Measurements from ENCODE around the gene ZNF516.
A peak's percentile ranks its signal among the peaks of the same experiment; 100 is the strongest.

Gene ZNF516

DNA sequence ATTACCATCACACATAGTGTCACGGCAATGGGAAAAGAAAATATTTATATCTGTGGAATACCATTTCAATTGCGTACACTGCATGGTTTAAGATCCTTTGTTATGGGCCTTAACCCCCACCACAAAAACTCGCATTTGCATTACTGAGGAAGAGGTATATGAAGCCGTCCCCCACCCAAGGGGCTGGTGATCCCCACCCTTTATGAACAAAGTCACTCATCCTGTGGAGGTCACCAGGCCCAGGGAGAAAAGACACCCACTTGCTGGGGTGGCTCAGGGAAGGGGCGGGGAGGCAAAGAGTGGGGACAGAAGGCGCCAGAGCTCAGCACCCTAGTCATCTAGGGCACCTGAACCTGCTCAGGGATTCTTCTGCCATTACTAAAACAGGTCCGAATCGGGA lies 133.8 kb downstream of the ZNF516 start:
- DNase-seq (ENCODE audit: low read depth) = no peak

DNA sequence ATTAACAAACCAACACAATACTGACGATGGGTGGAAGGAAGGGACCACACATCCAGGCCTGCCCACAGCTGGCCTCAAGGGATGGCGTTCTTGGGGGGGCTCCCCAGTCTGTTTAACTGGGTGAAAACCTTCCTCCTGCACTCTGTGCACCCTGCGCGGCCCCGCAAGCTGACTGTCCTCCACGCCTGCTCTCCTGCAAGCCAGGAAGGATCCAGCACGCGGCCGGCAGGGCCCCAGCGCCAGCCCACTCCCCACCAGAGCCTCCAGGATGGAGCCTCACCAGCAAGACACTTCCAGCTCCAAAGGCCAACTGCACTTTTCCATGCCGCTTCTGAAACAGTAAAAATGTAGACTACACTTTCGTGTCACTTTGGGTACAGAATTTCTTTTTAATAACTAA lies 135.1 kb downstream of the ZNF516 start:
- no peak for DNase-seq (ENCODE audit: low read depth)

DNA sequence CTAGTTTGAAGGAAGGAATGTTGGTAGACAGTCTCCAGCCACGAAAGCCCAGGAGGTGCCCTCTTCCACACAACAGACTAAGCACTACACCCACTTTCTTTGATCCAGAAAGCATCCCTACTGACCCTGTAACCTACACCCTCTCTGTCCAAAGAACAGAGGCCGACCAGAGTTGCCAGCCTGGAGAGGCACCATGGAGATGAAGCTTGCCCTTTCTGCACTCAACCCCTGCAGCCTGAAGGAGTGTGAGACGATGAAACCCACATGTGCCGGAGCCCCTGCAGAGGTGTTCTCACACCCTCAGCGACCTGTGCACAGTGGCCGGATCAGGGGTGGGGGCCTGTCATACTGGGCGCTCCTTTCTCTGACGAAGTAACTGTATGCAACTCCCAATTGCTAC lies 136.3 kb downstream of the ZNF516 start:
- no peak for DNase-seq (ENCODE audit: low read depth)

DNA sequence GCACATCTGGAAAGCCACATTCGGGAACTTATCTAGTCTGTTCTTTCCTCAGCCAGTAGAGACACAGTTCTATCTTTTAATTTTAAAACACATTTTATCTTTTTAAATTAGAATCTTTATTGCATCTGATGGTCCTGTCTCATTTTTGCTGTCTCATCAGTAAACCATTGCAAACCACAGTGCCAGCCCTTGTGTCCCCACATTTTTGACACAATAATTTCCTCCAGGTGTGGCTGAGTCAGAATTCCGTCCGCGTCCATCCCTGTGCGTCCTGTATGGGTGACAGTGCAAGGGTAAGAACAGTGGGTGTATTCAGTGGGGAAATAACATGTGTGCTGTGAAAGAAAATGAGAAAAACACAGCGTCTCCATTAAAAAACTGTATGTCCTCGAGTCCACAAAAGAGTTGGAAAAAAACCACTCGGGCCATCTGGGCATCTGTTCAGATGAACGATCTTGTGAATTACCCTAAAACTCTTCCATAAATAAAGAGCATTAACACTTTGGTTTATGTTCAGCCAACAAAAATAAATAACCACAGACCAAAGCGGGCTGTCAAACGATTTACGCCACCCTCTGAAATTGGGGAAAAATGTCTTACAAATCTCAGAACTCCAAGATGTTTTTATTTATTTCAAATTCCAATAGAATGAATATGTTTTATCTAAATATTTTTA lies 137.3 kb downstream of the ZNF516 start:
- no peak for DNase-seq (ENCODE audit: low read depth)

DNA sequence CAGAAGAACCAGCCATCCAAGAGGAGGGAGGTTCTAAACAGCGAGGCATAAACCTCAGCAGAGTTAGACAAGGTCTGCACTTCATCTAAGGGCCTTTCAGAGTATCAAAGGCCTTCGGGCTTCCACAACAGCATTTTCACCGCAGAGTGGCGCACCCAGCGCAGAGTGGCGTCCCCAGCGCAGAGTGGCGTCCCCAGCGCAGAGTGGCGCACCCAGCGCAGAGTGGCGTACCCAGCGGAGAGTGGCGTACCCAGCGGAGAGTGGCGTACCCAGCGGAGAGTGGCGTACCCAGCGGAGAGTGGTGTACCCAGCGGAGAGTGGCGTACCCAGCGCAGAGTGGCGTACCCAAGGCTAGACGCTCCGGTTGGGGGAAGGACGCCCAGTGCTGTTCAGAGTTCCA lies 137.9 kb downstream of the ZNF516 start:
- DNase-seq (ENCODE audit: low read depth) = no peak

DNA sequence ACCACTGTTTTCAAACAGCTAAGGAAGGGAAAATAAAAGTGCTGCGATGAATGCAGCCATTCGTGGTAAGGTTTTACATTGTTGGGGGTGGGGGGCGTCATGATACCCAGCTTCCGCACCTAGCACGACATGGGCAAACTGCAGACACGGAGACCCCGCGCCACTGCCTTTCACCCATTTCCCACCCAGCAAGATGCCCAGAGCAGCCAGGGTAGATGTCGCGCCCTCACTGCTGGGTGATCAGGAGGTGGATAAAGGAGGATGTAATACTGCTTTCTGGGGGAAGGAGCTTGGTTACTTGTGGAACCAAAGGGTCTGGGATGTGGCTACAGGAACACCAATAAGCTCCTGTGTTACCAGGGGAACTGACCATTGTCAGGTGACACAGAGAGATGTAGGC lies 138.4 kb downstream of the ZNF516 start:
- no peak for DNase-seq (ENCODE audit: low read depth)

DNA sequence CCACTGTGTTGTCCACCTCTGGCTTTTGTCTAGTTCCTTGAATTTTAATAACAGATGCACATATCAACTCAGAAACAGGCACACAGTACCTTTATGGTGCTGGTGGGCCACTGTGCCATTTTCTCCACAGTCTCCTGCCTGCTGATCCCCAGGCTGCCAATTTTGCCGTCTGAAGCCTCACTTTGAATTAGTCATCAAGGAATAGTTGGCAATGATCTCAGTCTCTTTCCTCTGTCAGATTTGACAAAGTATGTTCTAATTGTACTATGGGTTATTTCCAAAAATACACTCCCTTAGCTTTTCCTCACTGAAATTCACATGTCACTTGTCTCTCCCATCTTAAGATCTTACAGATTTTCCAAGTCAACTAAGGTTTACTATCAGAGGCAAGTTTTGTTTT lies 140.7 kb downstream of the ZNF516 start:
- no peak for DNase-seq (ENCODE audit: low read depth)

DNA sequence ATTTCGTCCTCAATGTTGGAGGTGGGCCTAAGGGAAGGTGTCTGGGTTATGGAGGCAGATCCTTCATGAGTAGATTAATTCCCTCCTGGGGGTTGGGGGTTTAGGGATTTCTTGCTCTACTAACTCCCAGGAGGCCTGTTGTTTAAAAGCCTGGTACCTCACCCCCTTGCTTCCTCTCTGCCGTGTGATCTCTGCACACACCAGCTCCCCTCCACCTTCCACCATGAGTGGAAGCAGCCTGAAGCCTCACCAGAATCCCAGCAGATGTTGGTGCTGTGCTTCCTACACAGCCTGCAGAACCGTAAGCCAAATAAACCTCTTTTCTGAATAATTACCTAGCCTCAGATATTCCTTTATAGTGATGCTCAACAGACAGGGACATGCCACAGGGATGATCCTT lies 141.5 kb downstream of the ZNF516 start:
- no peak for DNase-seq (ENCODE audit: low read depth)

DNA sequence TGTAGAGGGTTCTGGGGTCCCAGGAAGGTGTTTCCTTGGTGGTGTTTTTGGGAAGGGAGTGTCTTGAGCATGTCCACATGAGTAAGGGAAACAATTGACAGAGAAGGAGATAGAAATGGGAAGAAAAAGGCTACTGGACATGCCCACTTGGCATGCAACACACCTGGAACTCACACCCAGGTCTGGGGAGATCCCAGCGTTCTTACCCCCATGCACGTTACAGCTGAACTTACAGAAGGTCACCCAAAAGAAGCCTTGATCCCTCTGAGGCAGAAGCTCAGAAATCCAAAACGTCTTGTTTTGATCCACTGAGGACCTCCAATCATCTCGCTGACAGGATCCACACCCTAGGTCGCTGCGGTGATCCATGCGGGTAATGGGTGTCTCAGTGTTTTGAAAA lies 142.0 kb downstream of the ZNF516 start:
- no peak for DNase-seq (ENCODE audit: low read depth)

DNA sequence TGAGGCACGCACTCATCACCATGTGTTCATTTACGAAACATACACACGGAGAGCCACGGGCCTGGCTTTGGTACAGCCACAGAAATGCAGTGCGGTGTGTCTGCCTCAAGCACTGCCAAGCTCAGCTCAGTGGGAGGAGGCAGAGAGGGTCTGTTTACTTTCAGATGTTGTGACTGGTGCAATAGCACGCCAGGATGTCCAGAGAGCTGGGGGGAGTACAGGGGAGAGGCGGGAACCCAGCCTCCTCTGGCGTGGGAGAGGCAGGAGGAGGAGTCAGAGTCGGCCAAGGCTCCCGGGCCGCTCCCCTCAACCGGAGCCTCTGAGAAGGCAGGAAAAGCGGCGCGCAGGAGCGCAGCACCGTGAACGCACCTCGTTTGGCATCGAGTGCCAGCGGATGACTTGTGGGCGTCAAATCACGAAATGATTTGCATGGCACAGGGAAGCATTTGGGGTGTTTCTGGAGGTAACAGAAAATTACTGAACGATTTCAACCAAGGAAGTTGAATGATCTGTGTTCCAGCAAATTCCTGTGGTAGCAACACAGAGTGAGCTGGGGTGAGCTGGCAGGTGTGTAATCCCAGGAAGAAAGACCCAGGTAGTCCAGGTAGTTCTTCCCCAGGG lies 143.0 kb downstream of the ZNF516 start:
- peak; percentile 60 for DNase-seq (ENCODE audit: low read depth)

DNA sequence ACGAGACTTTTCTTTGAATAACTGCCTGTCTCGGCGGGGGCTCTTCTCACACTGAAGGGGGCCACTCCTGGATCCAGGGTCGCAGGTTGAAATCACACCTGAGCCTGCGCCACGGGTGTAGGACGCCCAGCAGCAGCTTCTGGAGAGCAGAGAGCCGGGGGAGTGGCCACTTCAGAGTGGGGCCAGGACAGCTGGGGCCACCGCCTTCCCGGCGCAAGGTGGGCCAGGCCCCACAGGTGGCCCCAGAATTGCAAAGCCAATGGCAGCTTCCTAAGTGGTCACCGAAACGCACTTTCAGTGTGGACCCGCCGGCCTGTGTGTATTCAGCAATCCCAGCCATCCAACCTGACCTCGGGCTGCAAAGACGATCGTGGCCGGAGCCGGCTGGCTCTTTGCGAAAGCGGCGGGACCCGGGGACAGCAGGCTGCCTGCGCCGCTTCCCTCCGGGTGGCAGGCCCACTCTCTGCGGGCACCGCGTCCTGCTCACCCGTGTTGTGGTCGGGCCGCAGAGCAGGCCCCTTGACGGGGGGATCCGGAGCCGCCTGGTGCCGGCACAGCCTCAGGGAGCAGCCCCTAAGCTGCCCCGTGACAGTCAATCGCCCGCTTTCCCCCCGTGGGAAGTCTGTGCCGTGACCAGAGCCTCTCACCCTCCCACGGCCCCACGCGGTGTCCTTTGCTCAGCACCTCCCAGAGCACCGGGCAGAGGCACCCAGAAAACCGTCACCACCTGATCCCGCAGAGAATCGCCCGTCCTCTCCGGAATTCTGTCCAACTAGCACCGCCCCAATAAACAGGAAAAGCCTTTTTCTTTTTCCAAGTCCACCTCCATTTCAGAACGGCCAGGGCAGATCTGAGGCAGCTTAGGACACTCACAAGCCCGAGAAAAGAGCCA lies 144.7 kb downstream of the ZNF516 start:
- DNase-seq (ENCODE audit: low read depth) = no peak

DNA sequence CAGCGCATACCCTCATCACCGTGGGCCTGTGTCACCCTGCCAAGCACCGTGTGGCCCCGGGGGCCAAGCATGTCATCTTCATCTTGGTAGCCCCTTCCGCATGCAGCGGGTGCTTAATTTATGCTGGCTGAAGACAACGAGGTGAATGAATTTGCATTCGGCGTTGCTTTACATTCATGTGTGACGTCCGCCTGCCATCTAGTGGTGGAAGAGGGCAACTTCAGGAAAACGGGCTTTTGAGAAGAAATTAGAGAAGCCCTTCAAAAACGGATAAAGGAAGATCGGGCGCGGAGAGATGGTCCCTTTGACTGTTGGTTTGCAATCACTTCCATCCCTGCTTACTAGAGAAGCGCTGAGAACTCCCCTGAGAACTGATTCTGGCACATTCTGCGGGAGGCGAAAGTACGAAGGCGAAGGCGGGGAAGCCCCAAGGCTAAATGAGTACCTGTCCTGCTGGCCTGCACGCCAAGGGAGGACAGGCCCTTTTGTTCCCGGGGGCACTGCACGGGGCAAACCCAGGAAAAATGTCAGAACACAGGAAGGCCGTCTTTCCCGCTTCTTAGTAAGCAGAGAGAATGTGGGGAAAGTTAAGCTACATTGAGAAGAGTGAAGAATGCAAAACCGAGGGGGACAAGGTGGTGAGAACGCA lies 145.9 kb downstream of the ZNF516 start:
- peak; percentile 55 for DNase-seq (ENCODE audit: low read depth)

DNA sequence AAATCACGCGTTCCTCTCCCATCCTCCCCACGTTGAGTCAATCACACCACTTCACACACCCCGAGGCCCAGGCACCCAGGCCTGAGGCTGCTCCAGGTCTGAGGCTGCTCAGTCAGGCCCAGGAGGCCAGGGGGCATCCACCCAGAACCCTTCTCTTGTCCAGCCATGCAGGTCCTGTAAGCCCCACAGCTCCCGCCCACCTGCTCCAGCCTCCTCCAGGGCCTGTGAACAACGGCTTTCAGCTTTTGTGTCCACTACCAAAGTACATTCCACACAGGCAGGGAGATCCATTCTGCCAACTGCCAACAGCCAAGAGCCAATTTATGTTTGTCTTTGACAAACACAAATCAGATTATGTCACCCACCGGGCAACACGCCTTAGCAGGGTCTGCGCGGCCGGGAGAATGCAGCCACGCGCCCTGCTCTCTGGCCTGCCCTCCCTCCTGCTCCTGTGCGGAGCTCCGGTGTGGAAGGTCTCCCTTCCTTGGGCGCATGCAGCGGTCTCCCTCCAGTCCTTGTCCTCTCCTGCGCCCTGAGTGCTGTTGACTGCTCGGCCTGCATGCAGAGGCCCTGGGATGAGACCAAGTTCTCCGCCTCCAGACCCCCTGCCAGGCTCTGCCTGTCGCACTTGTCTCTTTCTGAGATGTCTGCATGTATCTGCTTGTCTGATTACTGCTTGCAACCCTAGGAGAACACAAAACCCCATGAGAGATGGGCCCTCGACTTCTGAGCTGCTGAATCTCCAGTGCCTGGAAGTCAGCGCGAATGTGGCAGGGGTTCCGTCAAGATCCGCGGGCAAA lies 146.6 kb downstream of the ZNF516 start:
- no peak for DNase-seq (ENCODE audit: low read depth)

DNA sequence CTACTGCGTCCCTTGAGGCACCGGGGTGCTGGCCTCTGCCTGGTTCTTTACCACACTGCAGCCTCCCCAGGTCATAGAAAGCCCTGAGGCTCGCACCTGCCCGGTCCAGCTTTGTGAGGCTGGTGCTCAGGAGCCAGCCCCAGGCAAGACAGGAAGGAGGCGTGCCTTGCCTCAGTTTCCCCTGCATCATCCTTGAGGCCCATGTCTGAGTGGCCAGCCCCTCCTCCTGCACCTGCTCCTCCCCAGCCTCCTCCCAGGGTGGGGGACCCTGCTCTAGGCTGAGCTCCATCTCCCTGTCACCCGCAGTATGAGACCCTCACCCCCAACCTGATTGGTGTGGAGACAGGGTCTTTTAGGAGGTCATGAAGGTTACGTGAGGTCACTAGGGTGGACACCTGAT lies 147.7 kb downstream of the ZNF516 start:
- no peak for DNase-seq (ENCODE audit: low read depth)

DNA sequence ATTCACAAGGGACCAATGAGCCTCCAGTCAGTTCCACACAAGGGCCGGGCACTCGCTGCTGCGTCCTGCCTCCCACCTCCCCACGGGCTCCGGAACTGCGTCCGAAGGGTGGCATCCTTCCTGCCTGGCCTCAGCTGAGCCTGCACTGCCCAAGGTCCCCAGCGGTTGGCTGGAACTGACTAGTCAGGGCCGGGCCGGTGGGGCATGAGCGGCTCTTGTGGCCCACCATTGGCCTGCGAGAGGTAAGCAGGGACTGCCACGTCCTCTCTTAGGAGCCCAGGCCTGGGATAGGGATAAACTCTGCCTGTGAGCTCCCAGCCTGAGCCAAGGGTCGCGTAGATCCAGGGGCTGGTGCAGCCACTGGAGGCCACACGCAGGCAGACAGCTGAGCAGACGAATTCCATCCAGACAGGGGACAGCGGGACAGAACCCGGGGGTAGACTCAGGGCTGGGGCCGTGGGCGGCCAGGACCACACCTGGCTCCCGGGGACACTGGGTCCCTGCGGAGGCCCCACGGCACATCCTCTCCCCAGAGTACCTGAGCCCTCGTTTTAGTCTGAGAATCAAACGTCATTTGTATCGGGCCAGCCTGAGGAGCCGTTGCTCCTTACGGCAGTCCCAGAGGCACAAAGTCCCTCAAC lies 148.4 kb downstream of the ZNF516 start:
- no peak for DNase-seq (ENCODE audit: low read depth)

DNA sequence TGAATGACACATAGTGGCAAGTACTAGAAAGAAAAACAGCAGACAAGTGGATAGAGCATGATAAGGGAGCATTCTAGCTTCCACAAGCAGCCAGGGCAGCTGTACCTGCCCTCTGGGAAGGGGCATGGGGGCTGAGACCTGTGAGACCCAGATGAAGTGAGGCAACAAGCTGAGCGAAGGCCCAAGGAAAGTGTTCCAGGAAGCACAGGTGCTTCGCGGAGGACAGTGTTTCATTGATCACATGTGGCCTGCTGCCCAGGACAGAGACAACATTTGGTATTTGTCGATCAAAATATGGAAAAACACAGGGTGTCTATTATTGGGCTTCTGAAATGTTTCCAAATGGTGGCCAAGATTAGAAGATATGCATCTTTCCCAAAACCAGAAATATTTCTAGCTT lies 149.1 kb downstream of the ZNF516 start:
- DNase-seq (ENCODE audit: low read depth) = no peak

DNA sequence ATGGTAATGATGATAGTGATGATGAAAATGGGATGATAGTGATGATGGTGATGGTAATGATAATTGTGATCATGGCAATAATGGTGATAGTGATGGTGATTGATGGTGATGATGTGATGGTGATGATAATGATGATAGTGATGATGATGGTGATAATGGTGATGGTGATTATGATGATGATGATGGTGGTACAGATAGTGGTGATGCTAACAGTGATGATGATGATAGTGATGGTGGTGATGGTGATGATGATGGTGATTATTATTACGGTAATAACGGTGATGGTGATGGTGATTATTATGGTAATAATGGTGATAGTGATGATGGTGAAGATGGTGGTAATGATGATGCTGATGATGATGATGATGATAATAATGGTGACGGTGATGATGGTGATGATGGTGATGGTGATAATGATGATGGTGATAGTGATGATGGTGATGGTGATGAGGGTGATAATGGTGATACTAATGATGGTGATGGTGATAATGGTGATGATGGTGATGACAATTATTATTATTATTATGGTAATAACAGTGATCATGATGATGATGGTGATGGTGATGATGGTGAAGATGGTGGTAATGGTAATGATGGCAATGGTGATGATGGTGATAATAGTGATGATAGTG lies 151.0 kb downstream of the ZNF516 start:
- no peak for DNase-seq (ENCODE audit: low read depth)

DNA sequence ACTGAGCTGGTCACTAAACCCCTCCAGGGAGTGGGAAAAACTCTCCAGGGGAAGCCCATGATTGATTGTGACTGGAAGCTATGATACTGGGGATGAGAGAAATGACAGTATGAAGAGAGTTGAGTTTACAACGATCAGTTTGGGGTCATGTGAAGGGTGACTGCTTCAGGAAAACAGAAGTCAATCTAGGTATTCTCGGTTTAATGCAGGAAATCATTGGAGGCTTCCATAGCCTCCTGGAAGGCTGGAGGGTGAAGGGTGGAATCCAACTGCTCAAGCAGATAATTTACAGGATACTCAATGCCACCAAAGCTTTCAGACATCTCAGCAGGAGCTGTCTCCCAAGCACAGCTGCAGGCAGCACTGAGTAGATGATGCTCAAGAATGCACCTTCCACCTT lies 154.6 kb downstream of the ZNF516 start:
- no peak for DNase-seq (ENCODE audit: low read depth)

DNA sequence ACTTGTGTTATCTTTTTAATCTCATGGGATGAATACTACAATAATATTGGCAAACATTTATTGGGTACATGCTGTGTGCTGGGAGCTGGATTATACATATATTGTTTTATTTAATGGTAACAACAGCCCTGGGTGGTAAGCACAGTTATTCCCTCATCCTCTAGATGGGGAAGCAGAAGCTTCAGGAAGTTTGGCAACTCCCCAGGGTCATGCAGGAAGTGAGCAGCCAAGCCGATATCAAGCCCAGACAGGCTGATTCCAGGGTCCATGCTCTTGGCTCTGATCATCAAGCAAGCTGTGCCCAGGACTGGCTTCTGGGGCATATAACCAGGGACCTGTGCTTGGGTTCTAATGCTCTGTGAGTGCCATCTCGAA lies 155.8 kb downstream of the ZNF516 start:
- no peak for DNase-seq (ENCODE audit: low read depth)

DNA sequence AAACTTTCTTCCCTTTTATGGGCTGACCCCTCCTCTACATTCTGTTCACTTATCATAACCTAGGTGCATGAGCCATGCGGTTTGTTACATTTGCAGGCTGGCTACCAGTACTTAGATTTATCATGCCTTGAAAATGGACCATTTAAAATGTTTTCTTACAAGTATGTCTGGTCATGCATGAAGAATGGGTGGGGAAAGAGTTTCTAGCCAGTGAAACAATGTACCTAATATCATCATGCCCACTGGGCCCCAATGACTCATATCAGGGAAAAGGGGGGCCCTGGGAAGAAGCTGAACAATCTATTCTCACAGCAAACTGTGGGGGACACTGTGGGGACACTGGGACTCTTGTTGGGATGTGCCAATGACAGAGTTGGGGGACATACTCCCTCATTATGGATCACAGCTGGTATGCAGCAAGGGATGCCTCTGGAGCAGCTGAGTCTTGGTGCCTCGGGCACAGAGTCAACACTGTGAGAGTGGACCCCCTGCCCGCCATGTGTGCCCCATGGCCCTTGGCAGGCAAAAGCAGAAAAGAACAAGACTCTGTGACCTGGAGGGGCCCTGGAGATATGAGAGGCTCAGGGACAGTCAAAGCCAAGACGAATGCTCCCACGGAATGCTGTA lies 156.3 kb downstream of the ZNF516 start:
- DNase-seq (ENCODE audit: low read depth) = no peak
